Posterior vena cava (tissue), 2 donors: Measurements from ENCODE around the gene PTPRN2. TPM values are rescaled to one million over a fixed set of nuclear protein-coding genes. Genes with fewer than 3 reads are reported as not detected.

Experiments used
- DNase-seq: peaks from one replicate; pipeline ENCODE4 v3.0.0-alpha.2; 2020; ENCODE audit warnings: low spot score
- intact Hi-C, 2 donors: fragments of 100-400 bp; cut with DNase I; formaldehyde crosslinking; loops; one replicate each; pipeline versions ENCODE4 v1.14.1 to v1.14.2; 2022 to 2023
- total RNA-seq, 2 donors: library from RNA; stranded (reverse); fragmentation: NEBNext Ultra II Directional; extraction: Animal tissue kit (Norgen Biotek cat#: 25700); gene quantifications; one replicate each; pipeline ENCODE4 v1.2.1, GENCODE V29; 2021
- donor health status: DM: yes; HTN: yes; CAD: no.
- donor health status: DM: yes; HTN: yes; CAD: no.

Gene PTPRN2
- total RNA-seq, 2 donors from 2014 or later: 1.6 to 2.8 TPM

GRCh38 chr7:157997471-157997870 lies 590.2 kb downstream of the PTPRN2 start:
- intact Hi-C loops: loop anchor here in 1 of 2 donors (5.0 kb wide), 1 partner anchor 1755 kb away; no protein-coding TSS in a partner anchor
- no peak for DNase-seq

GRCh38 chr7:157997080-157997440 lies 590.6 kb downstream of the PTPRN2 start:
- no peak for DNase-seq
- intact Hi-C loops: loop anchor here in 1 of 2 donors (5.0 kb wide), 1 partner anchor 1755 kb away; no protein-coding TSS in a partner anchor

GRCh38 chr7:157996359-157997079 lies 591.1 kb downstream of the PTPRN2 start:
- no peak for DNase-seq
- intact Hi-C loops: loop anchor here in 1 of 2 donors (5.0 kb wide), 1 partner anchor 1754 kb away; no protein-coding TSS in a partner anchor

GRCh38 chr7:157995815-157996214 lies 591.8 kb downstream of the PTPRN2 start:
- DNase-seq: no peak
- intact Hi-C loops: loop anchor here in 1 of 2 donors (5.0 kb wide), 1 partner anchor 1754 kb away; no protein-coding TSS in a partner anchor

- intact Hi-C loops: no loop called here
- DNase-seq: no peak
Observed at GRCh38 chr7:157994319-157994718, 593.3 kb downstream of the PTPRN2 start.

GRCh38 chr7:157993406-157994105 lies 594.1 kb downstream of the PTPRN2 start:
- DNase-seq: no peak
- intact Hi-C loops: no loop called here

- DNase-seq: no peak
- intact Hi-C loops: no loop called here
Observed at GRCh38 chr7:157992511-157993160, 595.0 kb downstream of the PTPRN2 start.

GRCh38 chr7:157991761-157992160 lies 595.9 kb downstream of the PTPRN2 start:
- intact Hi-C loops: no loop called here
- peak; percentile 58 for DNase-seq

- intact Hi-C loops: no loop called here
- DNase-seq: no peak
Observed at GRCh38 chr7:157991351-157991750, 596.3 kb downstream of the PTPRN2 start.

GRCh38 chr7:157990881-157991250 lies 596.8 kb downstream of the PTPRN2 start:
- no peak for DNase-seq
- intact Hi-C loops: no loop called here

- DNase-seq: no peak
- intact Hi-C loops: no loop called here
Observed at GRCh38 chr7:157990226-157990880, 597.3 kb downstream of the PTPRN2 start.

- DNase-seq: no peak
- intact Hi-C loops: no loop called here
Observed at GRCh38 chr7:157989589-157989988, 598.0 kb downstream of the PTPRN2 start.

GRCh38 chr7:157987906-157988305 lies 599.7 kb downstream of the PTPRN2 start:
- intact Hi-C loops: no loop called here
- peak; percentile 12 for DNase-seq

GRCh38 chr7:157986051-157986450 lies 601.6 kb downstream of the PTPRN2 start:
- peak; percentile 58 for DNase-seq
- intact Hi-C loops: no loop called here

- intact Hi-C loops: no loop called here
- peak; percentile 36 for DNase-seq
Observed at GRCh38 chr7:157985636-157986035, 602.0 kb downstream of the PTPRN2 start.

- DNase-seq: peak; percentile 76
- intact Hi-C loops: loop anchor here in 1 of 2 donors (5.0 kb wide), 1 partner anchor 258 kb away; no protein-coding TSS in a partner anchor
Observed at GRCh38 chr7:157984423-157985163, 603.0 kb downstream of the PTPRN2 start.

- intact Hi-C loops: loop anchor here in 1 of 2 donors (5.0 kb wide), 1 partner anchor 259 kb away; no protein-coding TSS in a partner anchor
- peak; percentile 35 for DNase-seq
Observed at GRCh38 chr7:157983502-157984422, 603.9 kb downstream of the PTPRN2 start.

GRCh38 chr7:157981778-157982177 lies 605.8 kb downstream of the PTPRN2 start:
- peak; percentile 1 for DNase-seq
- intact Hi-C loops: loop anchor here in 1 of 2 donors (5.0 kb wide), 1 partner anchor 261 kb away; no protein-coding TSS in a partner anchor
